A673 (cell line): ENCODE data around the gene EGR2.

Source experiments
- EZH2 ChIP-seq: fragments of 200-600 bp; sonication (generic); IDR thresholded peaks from 2 replicates; pipeline ENCODE4 v1.6.1; 2017; ENCODE audit warnings: borderline replicate concordance, low read depth, mild to moderate bottlenecking, mixed read lengths, antibody characterized with exemption, low read length; ENCODE audit not compliant: poor library complexity, severe bottlenecking
- TF ChIP-seq, protein P1 (sequence below): fragments of 300-800, 200-600 bp; sonication (generic); conservative IDR thresholded peaks from 2 replicates; pipeline ENCODE4 v1.5.1; 2017; ENCODE audit warnings: low read depth, mild to moderate bottlenecking, antibody characterized with exemption, low read length, moderate library complexity, mixed read lengths

DNA sequence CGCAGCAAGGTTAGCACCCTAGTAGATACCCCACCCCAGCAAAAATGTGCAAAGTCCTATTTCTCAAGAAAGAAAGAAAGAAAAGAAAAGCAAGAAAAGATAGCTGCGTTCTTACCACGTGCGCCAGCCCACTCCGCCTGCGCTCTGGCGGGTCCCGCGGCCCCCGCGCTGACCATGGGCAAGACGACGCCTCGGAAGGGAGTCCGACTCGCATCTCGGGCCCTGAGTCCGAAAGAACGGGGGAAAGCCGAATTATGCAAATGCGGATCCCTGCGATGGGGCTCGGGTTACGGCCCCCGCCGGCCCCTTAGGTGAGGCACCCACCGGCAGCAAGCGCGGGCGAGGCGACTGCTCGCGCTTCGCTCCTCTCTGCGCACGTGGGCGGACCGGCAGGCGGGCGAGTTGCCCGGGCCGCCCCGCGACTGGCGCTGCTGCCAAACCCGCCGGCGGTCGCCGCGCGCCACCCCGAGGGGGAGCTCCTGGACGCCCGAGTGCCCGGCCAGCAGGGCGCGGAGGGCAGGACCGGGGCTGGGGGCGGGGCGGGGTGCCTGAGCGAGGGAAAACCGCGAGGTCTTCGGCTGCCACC lies 2.4 kb upstream of the EGR2 start:
- TF ChIP-seq, protein P1, sequence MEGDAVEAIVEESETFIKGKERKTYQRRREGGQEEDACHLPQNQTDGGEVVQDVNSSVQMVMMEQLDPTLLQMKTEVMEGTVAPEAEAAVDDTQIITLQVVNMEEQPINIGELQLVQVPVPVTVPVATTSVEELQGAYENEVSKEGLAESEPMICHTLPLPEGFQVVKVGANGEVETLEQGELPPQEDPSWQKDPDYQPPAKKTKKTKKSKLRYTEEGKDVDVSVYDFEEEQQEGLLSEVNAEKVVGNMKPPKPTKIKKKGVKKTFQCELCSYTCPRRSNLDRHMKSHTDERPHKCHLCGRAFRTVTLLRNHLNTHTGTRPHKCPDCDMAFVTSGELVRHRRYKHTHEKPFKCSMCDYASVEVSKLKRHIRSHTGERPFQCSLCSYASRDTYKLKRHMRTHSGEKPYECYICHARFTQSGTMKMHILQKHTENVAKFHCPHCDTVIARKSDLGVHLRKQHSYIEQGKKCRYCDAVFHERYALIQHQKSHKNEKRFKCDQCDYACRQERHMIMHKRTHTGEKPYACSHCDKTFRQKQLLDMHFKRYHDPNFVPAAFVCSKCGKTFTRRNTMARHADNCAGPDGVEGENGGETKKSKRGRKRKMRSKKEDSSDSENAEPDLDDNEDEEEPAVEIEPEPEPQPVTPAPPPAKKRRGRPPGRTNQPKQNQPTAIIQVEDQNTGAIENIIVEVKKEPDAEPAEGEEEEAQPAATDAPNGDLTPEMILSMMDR = no peak
- no peak for TF ChIP-seq EZH2
